HEK293 (cell line): Measurements from ENCODE around the gene ADD2.

Experiments
- CTCF ChIA-PET: fragments of 350-600 bp; formaldehyde crosslinking; extraction: SDS; loops from one replicate; lab custom pipeline; 2021; ENCODE audit warnings: antibody characterized with exemption; lab: Yijun Ruan, JAX
- POLR2A ChIA-PET: fragments of 300-600 bp; formaldehyde crosslinking; extraction: SDS; loops from one replicate; lab custom pipeline; 2020; ENCODE audit warnings: antibody characterized with exemption, inconsistent platforms; lab: Yijun Ruan, JAX
- H3K27ac ChIP-seq: fragments of 200-500 bp; sonication (Bioruptor generic); 2 replicates; pipeline ENCODE4 v1.5.1; 2014; ENCODE audit warnings: low read depth, low read length, control low read depth, inconsistent platforms; ENCODE audit errors: extremely low read depth
- H3K36me3 ChIP-seq, 2 experiments: fragments of 200-500 bp in 1 of 2; sonication (Bioruptor generic) in 1 of 2; 1 replicate in 1 of 2; 2 replicates in 1 of 2; pipeline ENCODE4 v1.5.1; 2014 to 2017; ENCODE audit warnings: inconsistent platforms in 2 of 2, low read length in 2 of 2; ENCODE audit not compliant: control insufficient read depth in 2 of 2, insufficient read depth in 1 of 2
- H3K4me1 ChIP-seq: fragments of 200-500 bp; sonication (Bioruptor generic); 2 replicates; pipeline ENCODE4 v1.5.1; 2014; ENCODE audit warnings: mild to moderate bottlenecking, low read length, inconsistent platforms; ENCODE audit not compliant: control insufficient read depth, insufficient read depth
- H3K4me3 ChIP-seq: 2 replicates; pipeline ENCODE4 v1.5.1; 2011; ENCODE audit warnings: low read depth, mild to moderate bottlenecking, control low read depth, low read length, moderate library complexity
- H3K9me3 ChIP-seq: fragments of 200-500 bp; sonication (Bioruptor generic); 2 replicates; pipeline ENCODE4 v1.5.1; 2014; ENCODE audit warnings: low read depth, low read length, inconsistent platforms; ENCODE audit not compliant: control insufficient read depth, insufficient read depth
- ATF2 ChIP-seq: fragments of 450-650 bp; formaldehyde crosslinking; IDR thresholded peaks from 2 replicates; pipeline ENCODE4 v1.5.1; 2016; ENCODE audit warnings: missing biosample characterization, missing genetic modification characterization, low read depth
- IKZF3 ChIP-seq: fragments of 450-650 bp; IDR thresholded peaks from 2 replicates; pipeline ENCODE4 v1.5.0; 2018; ENCODE audit warnings: missing biosample characterization, mild to moderate bottlenecking, missing genetic modification characterization, moderate library complexity
- YY2 ChIP-seq: fragments of 450-650 bp; formaldehyde crosslinking; IDR thresholded peaks from 2 replicates; pipeline ENCODE4 v1.5.1; 2016; ENCODE audit warnings: missing biosample characterization, missing genetic modification characterization
- ZBTB17 ChIP-seq: fragments of 450-650 bp; formaldehyde crosslinking; IDR thresholded peaks from 2 replicates; pipeline ENCODE4 v1.5.1; 2016; ENCODE audit warnings: missing biosample characterization, missing genetic modification characterization
- ZBTB21 ChIP-seq: fragments of 450-650 bp; formaldehyde crosslinking; IDR thresholded peaks from 2 replicates; pipeline ENCODE4 v1.5.1; 2017; ENCODE audit warnings: missing biosample characterization, missing genetic modification characterization
- ZBTB6 ChIP-seq: fragments of 450-650 bp; formaldehyde crosslinking; IDR thresholded peaks from 2 replicates; pipeline ENCODE4 v1.5.1; 2017; ENCODE audit warnings: missing biosample characterization, missing genetic modification characterization
- ZNF112 ChIP-seq: fragments of 450-650 bp; formaldehyde crosslinking; IDR thresholded peaks from 2 replicates; pipeline ENCODE4 v1.5.0; 2017; ENCODE audit warnings: missing biosample characterization, missing genetic modification characterization
- ZNF155 ChIP-seq: fragments of 450-650 bp; formaldehyde crosslinking; IDR thresholded peaks from 2 replicates; pipeline ENCODE4 v1.5.1; 2016; ENCODE audit warnings: missing biosample characterization, missing genetic modification characterization
- ZNF221 ChIP-seq: fragments of 450-650 bp; formaldehyde crosslinking; IDR thresholded peaks from 2 replicates; pipeline ENCODE4 v1.5.1; 2017; ENCODE audit warnings: missing biosample characterization, missing genetic modification characterization, borderline replicate concordance
- ZNF23 ChIP-seq: fragments of 450-650 bp; formaldehyde crosslinking; IDR thresholded peaks from 2 replicates; pipeline ENCODE4 v1.5.1; 2016; ENCODE audit warnings: missing biosample characterization, missing genetic modification characterization, borderline replicate concordance
- ZNF366 ChIP-seq: fragments of 450-650 bp; formaldehyde crosslinking; conservative IDR thresholded peaks from 2 replicates; pipeline ENCODE4 v1.5.1; 2016; ENCODE audit warnings: missing biosample characterization, missing genetic modification characterization
- ZNF37A ChIP-seq: fragments of 450-650 bp; IDR thresholded peaks from 2 replicates; pipeline ENCODE4 v1.5.1; 2018; ENCODE audit warnings: missing biosample characterization, missing genetic modification characterization
- ZNF394 ChIP-seq: fragments of 450-650 bp; formaldehyde crosslinking; IDR thresholded peaks from 2 replicates; pipeline ENCODE4 v1.5.1; 2016; ENCODE audit warnings: missing biosample characterization, missing genetic modification characterization, mild to moderate bottlenecking, moderate library complexity, borderline replicate concordance
- ZNF423 ChIP-seq: fragments of 450-650 bp; formaldehyde crosslinking; IDR thresholded peaks from 2 replicates; pipeline ENCODE4 v1.5.1; 2016; ENCODE audit warnings: missing biosample characterization, missing genetic modification characterization
- ZNF555 ChIP-seq: fragments of 450-650 bp; formaldehyde crosslinking; conservative IDR thresholded peaks from 2 replicates; pipeline ENCODE4 v1.5.1; 2017; ENCODE audit warnings: missing biosample characterization, mild to moderate bottlenecking, missing genetic modification characterization, inconsistent platforms
- TF ChIP-seq, protein P1 (sequence below): fragments of 450-650 bp; formaldehyde crosslinking; IDR thresholded peaks from 2 replicates; pipeline ENCODE4 v1.5.1; 2016; ENCODE audit warnings: missing biosample characterization, missing genetic modification characterization
- TF ChIP-seq, protein P2 (sequence below): fragments of 450-650 bp; formaldehyde crosslinking; IDR thresholded peaks from 2 replicates; pipeline ENCODE4 v1.5.0; 2017; ENCODE audit warnings: missing biosample characterization, missing genetic modification characterization, borderline replicate concordance
- TF ChIP-seq, protein P3 (sequence below): fragments of 450-650 bp; formaldehyde crosslinking; IDR thresholded peaks from 2 replicates; pipeline ENCODE4 v1.5.1; 2016; ENCODE audit warnings: missing biosample characterization, missing genetic modification characterization, borderline replicate concordance

ADD2 gene

DNA sequence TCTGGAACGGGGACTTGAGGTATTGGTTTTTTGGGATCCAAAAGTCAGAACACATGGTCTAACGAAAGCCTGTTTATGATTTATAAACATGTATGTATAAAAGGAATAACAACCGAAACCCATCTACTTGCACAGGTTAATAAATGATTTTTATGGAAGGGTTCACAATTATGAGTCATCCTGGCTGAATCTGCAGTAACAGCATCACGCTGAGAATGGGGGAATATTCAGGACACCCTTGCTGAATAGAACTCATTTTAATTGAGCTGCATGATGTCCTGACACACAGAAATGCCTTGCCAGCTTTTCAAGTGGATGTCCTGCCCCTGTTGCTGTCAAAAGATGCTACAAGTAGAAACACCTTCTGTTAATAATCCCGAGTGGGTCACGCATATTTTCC is 159.6 kb downstream of the ADD2 start (continued):
- TF ChIP-seq, protein P1, sequence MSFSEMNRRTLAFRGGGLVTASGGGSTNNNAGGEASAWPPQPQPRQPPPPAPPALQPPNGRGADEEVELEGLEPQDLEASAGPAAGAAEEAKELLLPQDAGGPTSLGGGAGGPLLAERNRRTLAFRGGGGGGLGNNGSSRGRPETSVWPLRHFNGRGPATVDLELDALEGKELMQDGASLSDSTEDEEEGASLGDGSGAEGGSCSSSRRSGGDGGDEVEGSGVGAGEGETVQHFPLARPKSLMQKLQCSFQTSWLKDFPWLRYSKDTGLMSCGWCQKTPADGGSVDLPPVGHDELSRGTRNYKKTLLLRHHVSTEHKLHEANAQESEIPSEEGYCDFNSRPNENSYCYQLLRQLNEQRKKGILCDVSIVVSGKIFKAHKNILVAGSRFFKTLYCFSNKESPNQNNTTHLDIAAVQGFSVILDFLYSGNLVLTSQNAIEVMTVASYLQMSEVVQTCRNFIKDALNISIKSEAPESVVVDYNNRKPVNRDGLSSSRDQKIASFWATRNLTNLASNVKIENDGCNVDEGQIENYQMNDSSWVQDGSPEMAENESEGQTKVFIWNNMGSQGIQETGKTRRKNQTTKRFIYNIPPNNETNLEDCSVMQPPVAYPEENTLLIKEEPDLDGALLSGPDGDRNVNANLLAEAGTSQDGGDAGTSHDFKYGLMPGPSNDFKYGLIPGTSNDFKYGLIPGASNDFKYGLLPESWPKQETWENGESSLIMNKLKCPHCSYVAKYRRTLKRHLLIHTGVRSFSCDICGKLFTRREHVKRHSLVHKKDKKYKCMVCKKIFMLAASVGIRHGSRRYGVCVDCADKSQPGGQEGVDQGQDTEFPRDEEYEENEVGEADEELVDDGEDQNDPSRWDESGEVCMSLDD (tag by site-specific recombination), result no peak
- TF ChIP-seq ZNF555 (no peak), YY2 (tag by site-specific recombination) (no peak), ZNF394 (no peak), IKZF3 (no peak), ZNF221 (tag by site-specific recombination) (no peak), ZNF366 (tag by site-specific recombination) (no peak), ZBTB21 (tag by site-specific recombination) (no peak), ZBTB17 (tag by site-specific recombination) (no peak), ZNF112 (tag by site-specific recombination) (no peak)

GRCh38 chr2:70607121-70607561 is 160.9 kb downstream of the ADD2 start:
- H3K27ac ChIP-seq, result no peak overlapping the region
- no peaks in the 10 kb centered on the region for H3K36me3 ChIP-seq
- no peaks in the 10 kb centered on the region for H3K4me1 ChIP-seq
- no peaks in the 10 kb centered on the region for H3K9me3 ChIP-seq
- no peak overlapping the region for H3K4me3 ChIP-seq
- TF ChIP-seq ZBTB6 (tag by site-specific recombination) (no peak), ATF2 (tag by site-specific recombination) (no peak), ZNF155 (tag by site-specific recombination) (no peak), ZNF23 (tag by site-specific recombination) (no peak), ZNF423 (no peak), ZNF37A (no peak)
- TF ChIP-seq, protein P1 (tag by site-specific recombination), result no peak
- TF ChIP-seq, protein P2, sequence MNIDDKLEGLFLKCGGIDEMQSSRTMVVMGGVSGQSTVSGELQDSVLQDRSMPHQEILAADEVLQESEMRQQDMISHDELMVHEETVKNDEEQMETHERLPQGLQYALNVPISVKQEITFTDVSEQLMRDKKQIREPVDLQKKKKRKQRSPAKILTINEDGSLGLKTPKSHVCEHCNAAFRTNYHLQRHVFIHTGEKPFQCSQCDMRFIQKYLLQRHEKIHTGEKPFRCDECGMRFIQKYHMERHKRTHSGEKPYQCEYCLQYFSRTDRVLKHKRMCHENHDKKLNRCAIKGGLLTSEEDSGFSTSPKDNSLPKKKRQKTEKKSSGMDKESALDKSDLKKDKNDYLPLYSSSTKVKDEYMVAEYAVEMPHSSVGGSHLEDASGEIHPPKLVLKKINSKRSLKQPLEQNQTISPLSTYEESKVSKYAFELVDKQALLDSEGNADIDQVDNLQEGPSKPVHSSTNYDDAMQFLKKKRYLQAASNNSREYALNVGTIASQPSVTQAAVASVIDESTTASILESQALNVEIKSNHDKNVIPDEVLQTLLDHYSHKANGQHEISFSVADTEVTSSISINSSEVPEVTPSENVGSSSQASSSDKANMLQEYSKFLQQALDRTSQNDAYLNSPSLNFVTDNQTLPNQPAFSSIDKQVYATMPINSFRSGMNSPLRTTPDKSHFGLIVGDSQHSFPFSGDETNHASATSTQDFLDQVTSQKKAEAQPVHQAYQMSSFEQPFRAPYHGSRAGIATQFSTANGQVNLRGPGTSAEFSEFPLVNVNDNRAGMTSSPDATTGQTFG, result no peak
- TF ChIP-seq, protein P3, sequence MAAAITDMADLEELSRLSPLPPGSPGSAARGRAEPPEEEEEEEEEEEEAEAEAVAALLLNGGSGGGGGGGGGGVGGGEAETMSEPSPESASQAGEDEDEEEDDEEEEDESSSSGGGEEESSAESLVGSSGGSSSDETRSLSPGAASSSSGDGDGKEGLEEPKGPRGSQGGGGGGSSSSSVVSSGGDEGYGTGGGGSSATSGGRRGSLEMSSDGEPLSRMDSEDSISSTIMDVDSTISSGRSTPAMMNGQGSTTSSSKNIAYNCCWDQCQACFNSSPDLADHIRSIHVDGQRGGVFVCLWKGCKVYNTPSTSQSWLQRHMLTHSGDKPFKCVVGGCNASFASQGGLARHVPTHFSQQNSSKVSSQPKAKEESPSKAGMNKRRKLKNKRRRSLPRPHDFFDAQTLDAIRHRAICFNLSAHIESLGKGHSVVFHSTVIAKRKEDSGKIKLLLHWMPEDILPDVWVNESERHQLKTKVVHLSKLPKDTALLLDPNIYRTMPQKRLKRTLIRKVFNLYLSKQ (tag by site-specific recombination), result no peak
- POLR2A ChIA-PET, result no interaction called here
- CTCF ChIA-PET, result interaction anchor here (2.5 kb wide), 1 partner anchor 11 kb away, joined by 17 read pairs; no protein-coding TSS in a partner anchor
